Measurements from ENCODE around the gene CDKN2B-AS1.

CDKN2B-AS1 gene

GRCh38 chr9:21982861-21983560 is 11.6 kb upstream of the CDKN2B-AS1 start:
- DNase-seq: no peak

- DNase-seq: no peak
These were observed 11.0 kb upstream of the CDKN2B-AS1 start for GRCh38 chr9:21983561-21983935.

GRCh38 chr9:21984101-21984500 is 10.5 kb upstream of the CDKN2B-AS1 start:
- DNase-seq: no peak

- no peak for DNase-seq
These were observed 8.5 kb upstream of the CDKN2B-AS1 start for GRCh38 chr9:21985964-21986667.

GRCh38 chr9:21988056-21988990 is 6.3 kb upstream of the CDKN2B-AS1 start:
- no peak for DNase-seq

GRCh38 chr9:21989440-21990189 is 5.0 kb upstream of the CDKN2B-AS1 start:
- DNase-seq: no peak

- DNase-seq: no peak
These were observed 3.3 kb upstream of the CDKN2B-AS1 start for GRCh38 chr9:21991072-21991959.

- no peak for DNase-seq
These were observed 1.6 kb upstream of the CDKN2B-AS1 start for GRCh38 chr9:21993007-21993406.

- no peak for DNase-seq
These were observed 567 bp upstream of the CDKN2B-AS1 start, which contains the start of gene CDKN2A for GRCh38 chr9:21993893-21994555. CDKN2A (minus strand) TSS chr9:21994392.

GRCh38 chr9:21995006-21995665 is 545 bp downstream of the CDKN2B-AS1 start:
- peak; percentile 73 for DNase-seq

GRCh38 chr9:21995666-21996398 is 1.2 kb downstream of the CDKN2B-AS1 start:
- DNase-seq: peak; percentile 43

GRCh38 chr9:21996438-21996837 is 1.8 kb downstream of the CDKN2B-AS1 start:
- DNase-seq: no peak

GRCh38 chr9:21996858-21997257 is 2.3 kb downstream of the CDKN2B-AS1 start:
- DNase-seq: no peak

GRCh38 chr9:21997480-21997879 is 2.9 kb downstream of the CDKN2B-AS1 start:
- no peak for DNase-seq

- DNase-seq: no peak
These were observed 3.4 kb downstream of the CDKN2B-AS1 start for GRCh38 chr9:21998026-21998425.

- no peak for DNase-seq
These were observed 7.4 kb downstream of the CDKN2B-AS1 start for GRCh38 chr9:22002038-22002437.

GRCh38 chr9:22005021-22005701 is 10.6 kb downstream of the CDKN2B-AS1 start:
- DNase-seq: no peak

- peak; percentile 55 for DNase-seq
These were observed 11.4 kb downstream of the CDKN2B-AS1 start for GRCh38 chr9:22005702-22006606.

Data from fibroblast of skin of right biceps (primary cell).